ENCODE data around the gene LZTR1.

- no peak for TF ChIP-seq CTCF (IDR thresholded peaks at IDR 0.05; ENCODE audit: low read depth, low read length, missing input control)
- no peak for TF ChIP-seq TAF1 (conservative IDR thresholded peaks at IDR 0.05)
- no peak for TF ChIP-seq ATF3 (IDR thresholded peaks at IDR 0.05)
- no peak for TF ChIP-seq RXRA (IDR thresholded peaks at IDR 0.05)
- TF ChIP-seq RAD21 (IDR thresholded peaks at IDR 0.05), result no peak
- TF ChIP-seq FOXA1 (IDR thresholded peaks at IDR 0.05), result no peak
- no peak for TF ChIP-seq HNF4G (IDR thresholded peaks at IDR 0.05)
- no peak for TF ChIP-seq JUND (IDR thresholded peaks at IDR 0.05)
- no peak for TF ChIP-seq GABPA (IDR thresholded peaks at IDR 0.05 in 1 of 2, conservative IDR thresholded peaks at IDR 0.05 in 1 of 2)
- no peak for TF ChIP-seq EGR1 (IDR thresholded peaks at IDR 0.05; ENCODE audit: low read depth in 2 of 2)
- TF ChIP-seq SP1 (IDR thresholded peaks at IDR 0.05), result no peak
- TF ChIP-seq YY1 (IDR thresholded peaks at IDR 0.05), result no peak
- no peak for TF ChIP-seq REST (IDR thresholded peaks at IDR 0.05)
- no peak for TF ChIP-seq MAX (IDR thresholded peaks at IDR 0.05)
These were observed 11.4 kb downstream of the LZTR1 start for GRCh38 chr22:20993304-20994127.

All from liver (tissue), 3 donors.